ENCODE results near the gene TTI1. TPM values are rescaled to one million over a fixed set of nuclear protein-coding genes. Genes with fewer than 3 reads are reported as not detected.

The TTI1 gene
- total and polyA plus RNA-seq, 9 of the 15 experiments (the other 6 are each of a cell fraction or from before 2014, with no cell fraction given): 9.8 to 55.1 (median 39.4) TPM

DNA sequence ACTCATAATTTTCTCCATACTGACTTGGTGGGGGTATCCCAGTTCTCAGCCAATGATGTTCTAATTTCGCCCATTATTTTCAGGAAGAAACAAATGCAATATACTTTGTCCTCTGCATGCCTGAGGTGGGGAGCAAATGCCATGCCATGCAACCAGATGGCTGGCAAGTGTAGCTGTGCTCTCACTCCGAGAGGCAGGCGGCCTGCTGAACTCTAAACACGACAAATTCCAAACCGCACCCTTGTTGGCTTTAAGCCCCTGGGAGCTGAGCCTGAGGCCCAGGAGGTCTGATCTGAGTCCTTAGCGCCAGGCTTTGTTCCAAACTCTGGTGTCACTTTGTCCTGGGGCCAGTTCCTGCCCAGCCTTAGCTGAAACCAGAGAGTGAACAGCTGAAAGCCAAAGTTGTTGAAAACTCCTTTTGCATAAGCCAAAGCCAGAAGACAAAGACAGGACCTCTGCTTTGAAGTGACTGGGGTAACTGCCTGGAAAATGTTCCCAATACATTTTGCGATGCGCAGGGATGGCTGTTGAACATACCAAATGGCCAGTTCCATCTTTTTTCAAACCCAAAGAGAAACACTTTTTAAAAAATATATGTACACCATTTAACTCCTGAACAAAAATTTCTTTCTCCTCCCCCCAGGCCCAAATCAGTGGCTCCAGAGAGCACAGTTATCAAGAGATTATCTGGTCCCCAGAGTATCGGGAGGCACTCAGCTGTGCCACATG, 46.2 kb downstream of the TTI1 start (continued):
- TF ChIP-seq, protein P1, sequence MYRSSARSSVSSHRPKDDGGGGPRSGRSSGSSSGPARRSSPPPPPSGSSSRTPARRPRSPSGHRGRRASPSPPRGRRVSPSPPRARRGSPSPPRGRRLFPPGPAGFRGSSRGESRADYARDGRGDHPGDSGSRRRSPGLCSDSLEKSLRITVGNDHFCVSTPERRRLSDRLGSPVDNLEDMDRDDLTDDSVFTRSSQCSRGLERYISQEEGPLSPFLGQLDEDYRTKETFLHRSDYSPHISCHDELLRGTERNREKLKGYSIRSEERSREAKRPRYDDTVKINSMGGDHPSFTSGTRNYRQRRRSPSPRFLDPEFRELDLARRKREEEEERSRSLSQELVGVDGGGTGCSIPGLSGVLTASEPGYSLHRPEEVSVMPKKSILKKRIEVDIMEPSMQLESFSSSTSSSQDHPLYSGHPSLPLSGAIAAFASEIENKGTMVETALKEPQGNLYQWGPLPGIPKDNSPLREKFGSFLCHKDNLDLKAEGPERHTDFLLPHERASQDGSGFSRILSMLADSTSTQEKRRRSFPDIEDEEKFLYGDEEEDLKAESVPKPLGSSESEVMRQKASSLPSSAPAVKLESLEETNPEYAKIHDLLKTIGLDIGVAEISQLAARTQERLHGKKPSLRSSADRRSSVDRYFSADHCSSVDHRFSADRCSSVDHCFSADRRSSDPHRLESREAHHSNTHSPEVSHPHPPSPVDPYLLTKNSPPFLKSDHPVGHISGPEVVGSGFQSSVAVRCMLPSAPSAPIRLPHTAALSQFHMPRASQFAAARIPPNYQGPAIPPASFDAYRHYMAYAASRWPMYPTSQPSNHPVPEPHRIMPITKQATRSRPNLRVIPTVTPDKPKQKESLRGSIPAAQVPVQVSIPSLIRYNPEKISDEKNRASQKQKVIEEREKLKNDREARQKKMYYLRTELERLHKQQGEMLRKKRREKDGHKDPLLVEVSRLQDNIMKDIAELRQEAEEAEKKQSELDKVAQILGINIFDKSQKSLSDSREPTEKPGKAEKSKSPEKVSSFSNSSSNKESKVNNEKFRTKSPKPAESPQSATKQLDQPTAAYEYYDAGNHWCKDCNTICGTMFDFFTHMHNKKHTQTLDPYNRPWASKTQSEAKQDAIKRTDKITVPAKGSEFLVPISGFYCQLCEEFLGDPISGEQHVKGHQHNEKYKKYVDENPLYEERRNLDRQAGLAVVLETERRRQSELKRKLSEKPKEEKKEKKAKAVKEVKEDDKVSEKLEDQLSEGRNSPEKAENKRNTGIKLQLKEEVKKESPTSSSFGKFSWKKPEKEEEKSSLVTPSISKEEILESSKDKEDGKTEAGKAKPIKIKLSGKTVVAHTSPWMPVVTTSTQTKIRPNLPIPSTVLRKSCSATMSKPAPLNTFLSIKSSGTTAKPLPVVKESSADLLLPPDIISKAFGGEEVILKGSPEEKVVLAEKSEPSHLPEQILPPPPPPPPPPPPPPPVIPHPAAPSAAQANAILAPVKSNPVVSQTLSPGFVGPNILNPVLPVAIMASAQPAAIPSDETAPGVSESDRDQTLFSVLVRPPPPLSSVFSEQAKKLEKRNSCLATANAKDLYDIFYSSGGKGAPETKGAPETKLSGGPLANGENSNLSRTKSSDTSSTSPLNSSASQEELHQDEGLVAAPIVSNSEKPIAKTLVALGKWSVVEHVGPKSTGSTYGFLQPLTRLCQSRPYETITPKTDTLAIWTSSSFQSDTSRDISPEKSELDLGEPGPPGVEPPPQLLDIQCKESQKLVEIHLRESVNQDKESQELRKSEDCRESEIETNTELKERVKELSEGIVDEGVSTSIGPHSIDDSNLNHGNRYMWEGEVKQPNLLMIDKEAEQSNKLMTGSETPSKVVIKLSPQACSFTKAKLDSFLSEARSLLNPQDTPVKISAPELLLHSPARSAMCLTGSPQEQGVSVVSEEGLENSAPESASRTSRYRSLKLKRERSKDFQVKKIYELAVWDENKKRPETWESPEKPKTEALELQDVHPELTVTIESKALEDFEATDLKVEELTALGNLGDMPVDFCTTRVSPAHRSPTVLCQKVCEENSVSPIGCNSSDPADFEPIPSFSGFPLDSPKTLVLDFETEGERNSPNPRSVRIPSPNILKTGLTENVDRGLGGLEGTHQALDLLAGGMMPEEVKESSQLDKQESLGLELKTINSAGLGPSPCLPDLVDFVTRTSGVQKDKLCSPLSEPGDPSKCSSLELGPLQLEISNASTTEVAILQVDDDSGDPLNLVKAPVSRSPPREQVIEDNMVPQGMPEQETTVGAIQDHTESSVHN (IDR thresholded peaks at IDR 0.05; ENCODE audit: borderline replicate concordance in 1 of 2, low read depth in 1 of 2): no peak
- TF ChIP-seq POLR2AphosphoS5 (IDR thresholded peaks at IDR 0.05; ENCODE audit: control insufficient read depth, insufficient read depth, low read depth, low read length): peak; percentile 45; the same call in 1 of the 2 replicates
- no peak for TF ChIP-seq PHF20 (IDR thresholded peaks at IDR 0.05; ENCODE audit: partially characterized antibody)
- TF ChIP-seq STAT5A (IDR thresholded peaks at IDR 0.05; ENCODE audit: borderline replicate concordance, low read length): peak; percentile 27; the same call in 1 of the 2 replicates
- TF ChIP-seq CBFA2T2 (conservative IDR thresholded peaks at IDR 0.05): peak; percentile 71; the same call in 1 of the 2 replicates
- TF ChIP-seq CBX5 (IDR thresholded peaks at IDR 0.05; ENCODE audit: borderline replicate concordance, low read depth): no peak
- peak; percentile 58; the same call in 1 of the 2 replicates for TF ChIP-seq TAL1 (IDR thresholded peaks at IDR 0.05)
- no peak for TF ChIP-seq TRIM28 (IDR thresholded peaks at IDR 0.05)
- peak; percentile 31; the same call in 1 of the 2 replicates for TF ChIP-seq ARID1B (IDR thresholded peaks at IDR 0.05)
- TF ChIP-seq CBFA2T3 (IDR thresholded peaks at IDR 0.05): peak; percentile 80
